Amniotic stem cell (primary cell): ENCODE results near the gene PTPRG.

Experiments
- DNase-seq: peaks from one replicate; lab custom pipeline; 2025; lab: John Stamatoyannopoulos, UW

The PTPRG gene

DNA sequence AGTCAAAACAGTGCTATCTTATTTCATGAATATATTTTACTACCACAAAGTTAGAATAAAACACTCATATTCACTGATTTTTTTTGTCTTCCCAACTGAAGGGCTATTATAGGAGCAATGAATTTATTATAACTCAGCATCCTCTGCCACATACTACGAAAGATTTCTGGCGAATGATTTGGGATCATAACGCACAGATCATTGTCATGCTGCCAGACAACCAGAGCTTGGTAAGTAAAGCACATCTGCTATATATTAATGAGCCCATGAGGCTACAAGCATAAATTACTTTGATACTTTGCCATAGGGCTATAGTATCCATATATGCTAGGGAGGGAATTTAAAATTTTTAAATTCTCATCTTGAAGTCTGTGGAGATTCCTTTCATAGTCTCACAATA is 716.1 kb downstream of the PTPRG start:
- no peak for DNase-seq

DNA sequence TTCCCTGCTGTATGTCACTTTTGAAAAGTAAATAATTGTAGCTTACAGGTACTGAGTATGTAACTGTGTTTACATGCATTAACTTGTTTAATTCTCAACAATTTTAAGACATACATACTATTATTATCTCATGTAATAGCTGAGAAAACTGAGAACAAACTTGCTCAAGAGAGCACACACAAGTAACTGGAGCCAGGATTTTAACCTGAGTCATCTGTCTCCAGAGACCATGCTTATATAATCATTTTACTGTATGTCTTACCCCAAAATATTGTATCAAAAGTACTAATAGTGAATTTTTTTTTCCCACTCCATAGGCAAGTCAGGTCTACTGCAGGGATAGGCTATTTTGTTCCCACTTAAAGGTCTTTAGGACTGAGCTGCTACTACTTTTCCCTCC is 716.6 kb downstream of the PTPRG start:
- DNase-seq, result no peak

DNA sequence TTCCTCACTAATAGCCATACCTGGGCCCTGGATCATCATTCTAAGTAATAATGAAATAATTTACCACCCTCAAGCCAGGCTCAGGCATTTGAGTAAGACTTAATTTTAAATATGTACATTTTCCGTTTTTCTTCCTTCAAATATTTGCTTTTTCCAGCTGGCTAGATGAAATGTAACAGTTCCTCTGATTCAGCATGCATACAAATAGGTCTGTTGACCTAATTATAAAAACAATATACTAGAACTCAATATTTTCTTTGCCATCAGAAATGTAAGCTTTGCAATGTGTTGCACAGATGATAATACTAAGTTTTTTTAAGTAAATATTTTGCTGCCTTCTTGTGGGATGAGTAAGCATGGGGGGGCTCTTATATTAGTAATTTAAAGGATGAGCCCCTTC is 720.4 kb downstream of the PTPRG start:
- DNase-seq, result no peak

DNA sequence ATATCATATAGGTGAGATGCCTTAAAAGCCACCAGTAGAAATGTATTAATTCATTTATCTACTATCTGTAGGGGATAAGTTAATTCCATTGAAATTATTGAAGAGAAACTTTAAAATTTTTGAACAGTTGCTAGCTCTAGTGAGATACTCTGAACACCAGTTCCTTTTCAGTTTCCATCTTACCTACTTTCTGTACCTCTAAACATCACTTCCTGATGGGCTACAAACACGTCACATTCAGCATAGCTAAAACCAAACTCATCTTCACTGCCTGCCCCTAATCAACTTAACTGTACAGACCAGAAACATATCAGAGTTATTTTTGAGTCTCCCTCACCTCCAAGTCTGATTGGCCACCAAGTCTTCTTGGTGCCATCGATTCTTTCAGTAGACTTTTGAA is 723.1 kb downstream of the PTPRG start:
- DNase-seq, result no peak

DNA sequence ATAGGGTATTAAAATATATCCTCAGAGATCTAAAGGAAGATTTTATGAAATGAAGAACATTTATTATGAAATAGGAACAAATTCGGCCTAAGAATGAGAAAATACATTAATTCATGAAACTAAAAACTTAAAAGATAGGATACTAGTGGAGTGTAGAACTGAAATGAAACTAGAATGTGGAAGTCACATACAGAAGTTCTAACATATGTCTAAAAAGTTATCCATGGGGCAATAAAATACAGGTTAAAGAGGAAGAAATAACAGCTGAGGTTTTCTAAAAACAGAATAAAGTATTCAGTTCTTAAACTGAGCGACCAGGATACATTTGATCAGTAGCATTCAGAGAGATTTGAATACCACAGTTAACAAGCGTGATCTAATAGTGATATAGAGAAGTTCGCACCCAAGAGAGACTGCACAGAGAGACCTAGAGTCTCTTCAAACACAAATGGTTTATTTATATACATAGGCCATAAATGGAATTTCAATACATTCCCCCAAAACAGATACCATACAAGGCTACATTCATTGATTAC is 726.1 kb downstream of the PTPRG start:
- DNase-seq, result no peak

DNA sequence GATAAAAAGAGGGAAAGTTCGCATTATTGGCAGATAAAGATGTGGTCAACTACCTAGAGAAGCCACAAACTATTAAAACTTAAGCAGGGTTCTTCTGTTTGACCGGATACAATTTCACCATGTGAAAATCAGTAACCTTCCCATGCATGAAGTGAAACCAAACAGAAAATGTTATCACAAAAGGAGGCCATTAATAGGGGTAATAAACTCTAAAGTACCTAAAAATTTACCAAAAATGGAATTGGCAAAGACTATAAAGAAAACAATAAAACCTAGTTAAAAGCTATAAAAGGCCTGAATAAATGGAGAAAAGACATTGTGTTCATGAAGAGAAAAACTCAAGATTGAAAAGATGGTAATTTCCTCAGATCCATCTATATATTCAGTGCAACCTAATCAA is 728.6 kb downstream of the PTPRG start:
- DNase-seq, result no peak

DNA sequence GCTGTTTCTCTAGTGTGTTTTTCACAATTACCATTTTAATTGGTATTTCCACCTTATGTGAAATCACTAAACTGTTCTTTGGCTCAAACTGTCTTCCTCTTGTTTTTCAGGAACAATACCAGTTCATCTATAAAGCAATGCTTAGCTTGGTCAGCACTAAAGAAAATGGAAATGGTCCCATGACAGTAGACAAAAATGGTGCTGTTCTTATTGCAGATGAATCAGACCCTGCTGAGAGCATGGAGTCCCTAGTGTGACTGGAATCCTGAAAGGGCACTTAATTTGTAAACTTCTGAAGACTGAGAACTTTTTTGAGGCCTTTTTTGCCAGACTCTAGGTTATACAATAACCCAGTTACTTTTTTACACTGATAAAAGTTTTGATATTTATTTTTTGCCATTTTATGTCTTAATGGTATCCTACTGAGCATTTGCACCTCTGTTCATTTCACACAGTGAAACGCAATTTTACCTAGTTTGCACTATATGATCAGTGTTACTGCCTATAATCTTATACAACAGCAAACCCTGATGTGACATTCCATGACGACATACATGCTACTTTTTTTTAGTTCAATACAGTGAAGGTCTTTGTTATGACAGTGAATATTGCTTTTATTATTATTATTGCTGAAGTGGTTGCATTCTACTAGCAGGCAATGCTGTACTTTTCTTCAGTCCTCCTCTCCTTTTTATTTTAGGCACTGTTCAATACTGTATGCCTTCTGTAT is 731.8 kb downstream of the PTPRG start:
- DNase-seq, result no peak

DNA sequence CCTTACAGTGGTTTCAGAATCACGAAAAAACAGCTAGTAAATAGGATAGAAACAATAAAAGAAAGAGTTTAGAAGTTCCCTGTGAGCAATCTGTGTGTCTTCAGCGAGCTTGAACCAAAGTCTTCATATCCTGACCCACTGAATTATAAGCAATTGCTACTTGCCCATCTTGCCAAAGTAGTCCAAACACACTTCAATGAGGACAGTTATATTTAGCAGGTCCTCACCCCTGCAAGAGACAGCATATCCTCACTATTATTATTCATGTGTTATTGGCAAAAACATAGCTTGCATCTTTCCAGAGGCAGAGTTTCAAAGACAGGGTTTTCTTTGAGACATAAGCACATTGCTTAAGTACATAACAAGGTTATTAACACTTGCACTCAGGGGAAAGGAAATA is 734.2 kb downstream of the PTPRG start:
- no peak for DNase-seq

DNA sequence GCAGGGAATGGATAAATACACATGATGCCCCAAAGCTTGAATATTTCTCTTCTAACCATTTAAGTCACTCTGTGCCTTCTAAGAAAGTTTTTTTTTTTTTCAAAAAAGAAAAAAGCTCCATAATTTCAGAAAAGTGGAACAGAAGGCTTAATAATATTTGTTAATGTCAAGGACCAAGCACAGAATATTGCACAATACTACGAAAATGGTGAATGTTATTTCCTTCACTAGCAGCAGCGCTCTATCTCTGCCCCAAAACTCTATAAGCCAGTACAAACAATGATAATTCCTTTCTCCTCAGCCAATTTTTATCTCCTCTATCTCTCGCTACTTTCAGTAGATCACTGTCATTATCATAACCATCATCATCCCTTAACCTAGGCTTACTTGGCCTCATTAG is 739.2 kb downstream of the PTPRG start:
- DNase-seq, result no peak

DNA sequence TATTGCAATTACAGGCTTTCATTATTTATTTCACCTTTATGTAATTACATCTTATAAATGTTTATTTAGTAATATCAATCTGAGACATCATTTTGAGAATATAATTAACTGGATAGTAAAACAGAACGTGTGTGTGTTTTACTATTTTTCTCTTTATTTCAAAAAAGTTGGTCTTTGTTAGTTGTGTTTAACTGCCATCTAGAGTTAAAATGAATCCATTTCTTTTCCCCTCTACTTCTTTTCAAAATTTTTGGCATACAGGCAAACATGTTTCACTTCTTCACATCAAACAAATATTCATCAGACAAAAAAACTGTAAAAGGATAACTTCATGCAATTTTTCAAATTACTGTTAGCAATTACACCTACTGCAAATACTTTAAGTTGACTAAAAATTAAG is 750.8 kb downstream of the PTPRG start:
- DNase-seq, result no peak

DNA sequence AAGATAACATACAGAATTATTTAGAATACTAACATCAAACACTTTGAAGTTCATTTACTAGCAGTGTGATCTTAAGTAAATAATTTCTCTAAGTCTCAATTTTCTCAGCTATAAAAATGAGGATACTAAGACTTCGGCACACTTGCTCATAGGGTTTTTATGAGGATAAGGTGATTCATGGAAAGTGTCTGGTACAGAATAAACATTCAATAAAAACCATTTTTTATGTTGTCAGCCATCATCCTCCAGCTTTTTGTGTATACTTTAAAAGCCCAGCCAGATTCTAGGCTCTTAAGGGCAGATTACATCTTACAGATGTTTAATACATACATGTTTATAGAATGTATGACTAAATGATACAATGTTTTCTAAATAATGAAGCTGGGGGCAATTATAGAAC is 755.2 kb downstream of the PTPRG start:
- DNase-seq, result no peak

DNA sequence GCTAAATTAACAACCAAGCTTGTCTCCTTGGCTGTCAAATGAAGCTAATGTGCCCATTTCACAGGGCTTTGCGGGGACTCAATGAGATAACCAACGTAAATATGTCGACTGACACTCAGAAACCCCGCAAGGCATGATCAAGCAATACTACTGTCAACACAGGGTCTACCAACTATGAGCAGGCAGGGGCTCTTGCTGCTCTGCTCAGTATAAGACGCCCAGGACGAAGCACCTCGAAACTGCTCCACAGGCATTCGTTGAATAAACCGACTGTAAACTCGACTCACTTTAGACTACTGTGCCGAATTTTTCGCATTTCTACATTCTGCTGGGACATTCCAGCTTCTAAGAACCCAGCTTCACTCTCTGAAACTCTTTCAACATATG is 757.0 kb downstream of the PTPRG start:
- no peak for DNase-seq

DNA sequence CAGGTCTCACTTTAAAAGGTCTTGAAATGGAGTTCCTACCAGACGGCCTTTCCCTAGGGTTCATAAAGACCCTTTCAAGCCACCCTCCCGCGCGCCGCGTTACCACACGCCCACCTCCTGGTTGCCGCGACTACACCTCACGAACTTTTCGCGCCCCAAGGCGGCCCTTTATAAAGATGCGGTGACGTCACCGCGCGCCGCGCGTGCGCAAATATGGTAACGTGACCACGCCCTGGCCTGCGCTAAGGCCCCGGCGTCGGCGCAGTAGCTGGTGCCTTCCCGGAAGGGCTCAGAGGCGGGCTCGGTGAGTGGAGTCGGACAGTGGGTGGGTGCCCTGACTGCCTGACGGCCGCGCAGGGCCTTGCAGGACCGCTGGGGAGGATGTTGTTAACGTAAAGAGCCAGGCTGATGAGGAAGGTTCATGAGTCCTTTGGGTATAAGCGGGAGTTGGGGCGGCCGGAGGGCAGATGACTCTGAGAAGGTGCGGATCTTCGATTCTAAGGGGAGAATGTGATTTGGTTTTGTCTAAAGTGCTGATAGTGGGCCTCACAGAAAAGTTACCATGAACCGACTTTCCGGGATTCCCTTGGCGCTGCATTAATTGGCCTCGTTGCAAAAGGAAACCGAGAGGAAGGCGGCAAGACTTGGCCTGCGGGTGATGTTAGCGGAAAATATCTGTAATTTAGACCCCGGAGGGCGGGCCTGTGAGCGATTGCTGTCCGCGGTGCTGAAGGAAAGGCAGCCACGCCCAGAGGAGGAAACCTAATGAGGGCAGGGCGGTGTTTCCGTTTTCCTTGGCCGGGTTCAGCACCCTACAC is 757.6 kb downstream of the PTPRG start:
- peak; percentile 50 for DNase-seq

DNA sequence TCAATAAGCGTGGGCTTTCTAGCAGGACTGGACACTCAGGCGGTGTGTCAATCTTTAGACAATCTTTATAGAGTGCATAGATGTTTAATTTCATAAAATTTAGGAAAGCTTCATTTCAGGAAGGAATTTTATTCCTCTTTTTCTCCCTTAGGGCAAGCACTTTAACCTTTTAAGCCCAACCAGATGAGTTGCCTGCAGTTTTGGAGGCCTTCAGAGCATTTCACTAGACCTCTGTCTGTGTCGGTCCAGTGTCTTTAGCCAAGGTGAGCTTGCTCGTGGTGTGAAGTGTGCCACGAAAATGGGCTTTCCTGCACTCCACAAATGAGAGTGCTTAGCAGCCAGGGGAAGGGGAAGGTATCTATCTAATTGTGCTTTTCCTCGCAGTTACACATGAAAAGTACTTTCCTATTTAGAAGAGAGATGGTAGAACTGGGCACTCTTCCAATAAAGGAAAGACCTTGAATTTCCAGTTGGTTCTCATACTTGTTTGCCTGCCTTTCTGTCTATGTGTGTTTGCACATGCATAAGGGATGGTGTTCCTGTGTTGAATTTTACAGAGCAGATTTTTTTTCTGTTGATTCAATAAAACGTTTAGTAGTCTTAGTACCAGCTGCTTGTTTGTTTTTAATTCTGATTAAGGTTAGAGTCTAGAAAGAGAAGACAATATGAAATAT is 758.3 kb downstream of the PTPRG start:
- no peak for DNase-seq

DNA sequence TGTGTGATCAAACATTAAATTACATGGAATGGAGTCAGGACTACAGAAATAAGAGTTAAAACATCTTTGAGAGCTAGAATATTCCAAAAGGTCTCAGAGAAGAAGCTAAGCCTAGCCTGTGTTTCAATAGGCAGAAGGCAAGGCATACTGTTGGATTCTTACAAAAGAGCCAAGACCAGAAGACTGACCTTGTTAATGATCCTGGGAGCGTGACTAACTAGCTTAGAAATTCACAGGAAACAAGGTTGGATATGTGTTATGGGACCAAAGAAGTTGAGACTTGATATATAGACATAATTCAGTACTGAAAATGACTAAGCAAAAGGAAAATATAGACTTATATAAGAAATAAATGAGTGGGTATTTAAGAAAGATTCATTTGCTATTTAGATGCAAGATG is 761.9 kb downstream of the PTPRG start:
- no peak for DNase-seq

DNA sequence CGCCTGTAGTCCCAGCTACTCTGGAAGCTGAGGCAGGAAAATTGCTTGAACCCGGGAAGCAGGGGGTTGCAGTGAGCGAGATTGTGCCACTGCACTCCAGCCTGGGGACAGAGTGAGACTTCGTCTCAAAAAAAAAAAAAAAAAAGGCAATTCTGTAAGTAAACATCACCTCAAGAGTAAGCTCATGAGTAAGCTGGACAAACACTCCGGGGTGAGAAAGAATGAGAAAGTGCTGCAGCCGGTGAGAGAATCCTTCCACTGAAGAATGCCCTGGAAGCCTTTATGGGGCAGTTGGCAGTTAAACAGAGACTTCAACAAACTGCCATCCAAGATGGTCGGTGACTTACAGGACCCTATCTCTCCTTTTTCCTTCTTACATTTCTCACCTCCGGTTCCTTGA is 764.5 kb downstream of the PTPRG start:
- no peak for DNase-seq

DNA sequence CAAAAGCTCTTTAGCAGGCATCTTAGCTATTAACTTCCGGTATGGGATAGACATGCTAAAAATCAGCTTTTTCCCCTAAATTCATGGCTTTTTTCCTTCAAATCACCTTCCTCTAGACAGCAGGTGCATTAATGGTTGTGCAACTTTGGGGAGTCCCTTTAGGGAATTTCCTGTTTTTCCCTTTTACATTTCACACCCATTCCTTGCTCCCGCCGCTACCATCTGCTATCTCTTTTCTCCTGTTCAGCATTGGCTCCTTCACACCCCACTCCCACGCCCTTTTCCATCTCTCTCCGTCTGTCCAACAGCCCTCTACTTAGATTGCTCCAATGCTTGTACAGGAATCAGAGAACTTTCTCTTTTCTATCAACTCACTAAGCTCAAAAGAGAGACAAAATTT is 768.6 kb downstream of the PTPRG start:
- DNase-seq, result no peak

DNA sequence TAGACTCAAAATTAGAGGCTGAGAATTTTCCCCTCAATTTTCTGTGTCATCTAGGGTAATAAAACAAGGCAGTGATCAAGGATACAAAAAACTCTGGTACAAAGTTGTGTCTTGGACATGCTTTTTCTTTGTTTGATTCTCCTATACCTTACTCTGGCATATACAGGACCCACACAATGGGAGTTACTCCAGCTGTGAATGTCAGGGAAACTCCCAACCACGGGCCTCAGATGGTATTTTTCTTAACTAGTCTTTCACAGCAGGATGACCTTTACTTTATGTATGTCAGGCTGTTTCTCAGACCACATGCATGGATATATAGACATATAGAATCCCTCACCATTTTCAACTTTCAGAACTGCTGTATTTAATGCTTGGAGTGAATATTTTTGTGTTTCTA is 770.6 kb downstream of the PTPRG start:
- DNase-seq, result no peak

DNA sequence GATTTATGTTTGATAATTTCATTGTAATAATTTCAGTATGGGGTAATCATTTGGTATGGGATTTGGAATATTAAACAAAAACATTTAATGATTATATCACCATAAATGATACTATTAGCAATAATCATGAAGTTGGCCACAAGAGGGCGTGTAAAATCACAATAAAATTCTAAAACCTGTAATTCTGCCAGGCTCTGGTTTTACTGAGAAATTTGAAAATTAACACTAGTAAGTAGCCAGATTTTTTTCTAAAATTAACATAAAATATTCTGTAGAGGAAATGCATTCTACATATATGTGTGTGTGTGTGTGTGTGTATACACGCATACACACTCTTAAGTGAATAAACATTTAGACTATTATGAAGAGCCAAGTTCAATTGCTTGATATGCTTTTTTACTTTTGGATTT is 771.5 kb downstream of the PTPRG start:
- no peak for DNase-seq

DNA sequence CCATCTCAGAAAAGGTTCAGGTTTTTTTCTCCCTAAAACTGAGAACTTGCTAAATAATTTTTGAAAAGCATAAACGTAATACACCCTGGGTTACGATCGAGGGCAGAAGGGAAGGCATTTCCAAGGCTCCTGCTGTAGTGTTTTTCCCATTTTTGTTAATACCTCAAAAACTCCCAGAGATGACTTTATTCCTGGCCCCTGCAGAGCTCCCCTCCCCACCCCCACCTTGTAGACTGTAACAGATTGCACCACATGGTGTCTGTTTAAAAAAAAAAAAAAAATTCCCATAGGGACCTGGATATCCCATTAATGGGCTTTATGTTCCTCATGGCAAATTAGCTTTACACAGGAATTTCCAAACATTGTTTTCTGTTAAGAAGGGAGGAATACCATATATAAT is 773.8 kb downstream of the PTPRG start:
- DNase-seq, result no peak

DNA sequence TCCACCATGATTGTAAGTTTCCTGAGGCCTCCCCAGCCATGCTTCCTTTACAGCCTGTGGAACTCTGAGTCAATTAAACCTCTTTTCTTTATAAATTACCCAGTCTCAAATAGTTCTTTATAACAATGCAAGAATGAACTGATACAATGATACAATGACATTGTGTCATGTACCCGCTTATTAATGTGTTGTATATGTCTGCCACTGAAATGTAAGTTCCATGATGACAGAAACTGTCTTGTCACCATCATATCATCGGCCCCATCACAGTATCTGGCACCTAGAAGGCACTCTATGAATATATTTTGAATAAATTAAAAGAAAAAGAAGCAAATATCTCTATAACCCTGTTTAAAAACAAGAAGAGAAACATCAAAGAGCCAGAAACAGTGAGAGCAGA is 782.4 kb downstream of the PTPRG start:
- no peak for DNase-seq
